Heart right ventricle (tissue), 16 donors: Measurements from ENCODE around the gene FGF12. TPM values are rescaled to one million over a fixed set of nuclear protein-coding genes. Genes with fewer than 3 reads are reported as not detected.

Experiments
- ATAC-seq, 8 donors: fragments of 200-7000 bp; cut with Tn5 transposase; one replicate each; pipeline ENCODE4 v1.9.1; 2020; ENCODE audit warnings: mild to moderate bottlenecking in 8 of 8, moderate library complexity in 8 of 8, moderate number of reproducible peaks in 1 of 8
- DNase-seq, 2 donors: peaks; one replicate each; pipeline ENCODE4 v3.0.0-alpha.2; 2020
- H3K27ac ChIP-seq, 10 donors: fragments of 200-600 bp; sonication (generic) in 2 of 10; one replicate each; pipeline versions ENCODE4 v1.5.0 to v1.8.0; 2020 to 2022; ENCODE audit warnings: mild to moderate bottlenecking in 3 of 10
- H3K27me3 ChIP-seq, 7 donors: fragments of 200-600 bp; one replicate each; pipeline ENCODE4 v1.8.0; 2021 to 2022; ENCODE audit warnings: mild to moderate bottlenecking in 2 of 7
- H3K36me3 ChIP-seq, 9 donors: fragments of 200-600 bp; sonication (generic) in 1 of 9; one replicate each; pipeline versions ENCODE4 v1.5.0 to v1.8.0; 2020 to 2022; ENCODE audit warnings: mild to moderate bottlenecking in 2 of 9
- H3K4me1 ChIP-seq, 9 donors: fragments of 200-600 bp; sonication (generic) in 1 of 9; one replicate each; pipeline versions ENCODE4 v1.5.0 to v1.8.0; 2020 to 2022; ENCODE audit warnings: mild to moderate bottlenecking in 4 of 9
- H3K4me3 ChIP-seq, 10 donors: fragments of 200-600 bp; sonication (generic) in 2 of 10; one replicate each; pipeline versions ENCODE4 v1.5.0 to v1.8.0; 2020 to 2022; ENCODE audit warnings: mild to moderate bottlenecking in 7 of 10, moderate library complexity in 2 of 10
- H3K9me3 ChIP-seq, 11 donors: fragments of 200-600 bp in 10 of 11; sonication (generic) in 2 of 11; one replicate each; pipeline versions ENCODE4 v1.5.0 to v1.8.0; 2013 to 2022; ENCODE audit warnings: mild to moderate bottlenecking in 2 of 11, control low read depth in 1 of 11, moderate library complexity in 1 of 11
- WGBS, 2 donors: extraction: QIAGEN DNeasy Blood & Tissue Kit; methylation state at CpG; one replicate each; pipeline ENCODE4 v1.1.7; 2013; ENCODE audit warnings: inconsistent platforms in 1 of 2; 5-methylcytosine and 5-hydroxymethylcytosine counted together
- intact Hi-C, 10 donors: fragments of 100-400 bp; cut with DNase I; formaldehyde crosslinking; loops; one replicate each; pipeline versions ENCODE4 v1.11.1 to v1.14.2; 2022
- polyA plus RNA-seq, 2 donors: library from polyadenylated mRNA; stranded (reverse); fragments of 200-250 nt; gene quantifications; one replicate each; pipeline ENCODE4 v1.2.3, GENCODE V29; 2013
- total RNA-seq, 10 donors: library from RNA; stranded (reverse); fragmentation: NEBNext Ultra II Directional in 3 of 10; extraction: Animal tissue kit (Norgen Biotek cat#: 25700) in 3 of 10; gene quantifications; one replicate each; pipeline versions ENCODE4 v1.2.1 to v1.2.4, GENCODE V29; 2021 to 2023
- TF ChIP-seq, protein P1 (sequence below), 9 donors: fragments of 200-600 bp; sonication (generic) in 2 of 9; IDR thresholded peaks; one replicate each; pipeline versions ENCODE4 v1.5.0 to v1.8.0; 2021 to 2022; ENCODE audit warnings: antibody characterized with exemption in 9 of 9, mild to moderate bottlenecking in 5 of 9, moderate library complexity in 1 of 9
- donor health status: Arrhythmogenic right ventricular cardiomyopathy.
- donor health status: ischemic (EF 13 %, LVEDD 7.1; RV severe dilation, severe dysfunction).
- donor health status: healthy with polysubstance abuse.
- donor health status: DM: no; HTN: yes; CAD: no.
- donor health status: DM: no; HTN: no; CAD: no.
- donor health status: ischemic (EF 25% LVEDD 6.9; RV normal size, moderate dysfunction).
- donor health status: ischemic (EF 25% LVEDD 5.7; RV mildly dilated, moderate dysfunction).
- donor health status: healthy.
- donor health status: DM: yes; HTN: yes; CAD: no.
- donor health status: Ischemic cardiomyopathy.
- donor health status: ischemic (EF 35%, LVEDD 5.7; RV mildly dilated, moderate dysfunction).
- donor health status: nonischemic (EF 11% LVEDD 7.7; RV severe dilation, severe dysfunction).
- donor health status: DM: yes; HTN: yes; CAD: no.
- donor health status: PGD.
- donor health status: ischemic (EF 29% LVEDD 5.4; RV normal size, mild dysfunction).
- donor health status: nonischemic (EF 23%, LVEDD 6.1; RV moderate dilation, normal function).

The FGF12 gene
- total and polyA plus RNA-seq, 12 donors, result 26.5 to 504 (median 313) TPM

DNA sequence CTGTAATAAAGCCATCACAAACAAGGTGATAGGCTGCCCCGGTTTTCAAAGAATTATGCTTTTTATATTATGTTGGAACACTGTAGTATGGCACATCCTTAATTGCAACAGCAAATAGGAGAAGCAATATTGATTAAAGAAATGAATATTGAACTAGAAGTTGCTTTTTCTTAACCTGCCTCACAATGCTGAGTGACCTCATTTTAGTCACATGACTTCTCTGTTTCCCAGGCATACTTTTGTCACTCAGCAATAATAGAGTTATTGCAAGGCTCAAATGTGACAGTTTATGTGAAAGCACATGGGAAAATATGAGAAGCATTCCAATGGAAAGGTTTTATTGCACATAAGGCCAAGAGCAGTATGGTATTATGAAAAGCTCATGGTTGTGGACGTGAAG, 400.7 kb downstream of the FGF12 start:
- H3K27ac ChIP-seq, result no peak overlapping the region
- TF ChIP-seq, protein P1, sequence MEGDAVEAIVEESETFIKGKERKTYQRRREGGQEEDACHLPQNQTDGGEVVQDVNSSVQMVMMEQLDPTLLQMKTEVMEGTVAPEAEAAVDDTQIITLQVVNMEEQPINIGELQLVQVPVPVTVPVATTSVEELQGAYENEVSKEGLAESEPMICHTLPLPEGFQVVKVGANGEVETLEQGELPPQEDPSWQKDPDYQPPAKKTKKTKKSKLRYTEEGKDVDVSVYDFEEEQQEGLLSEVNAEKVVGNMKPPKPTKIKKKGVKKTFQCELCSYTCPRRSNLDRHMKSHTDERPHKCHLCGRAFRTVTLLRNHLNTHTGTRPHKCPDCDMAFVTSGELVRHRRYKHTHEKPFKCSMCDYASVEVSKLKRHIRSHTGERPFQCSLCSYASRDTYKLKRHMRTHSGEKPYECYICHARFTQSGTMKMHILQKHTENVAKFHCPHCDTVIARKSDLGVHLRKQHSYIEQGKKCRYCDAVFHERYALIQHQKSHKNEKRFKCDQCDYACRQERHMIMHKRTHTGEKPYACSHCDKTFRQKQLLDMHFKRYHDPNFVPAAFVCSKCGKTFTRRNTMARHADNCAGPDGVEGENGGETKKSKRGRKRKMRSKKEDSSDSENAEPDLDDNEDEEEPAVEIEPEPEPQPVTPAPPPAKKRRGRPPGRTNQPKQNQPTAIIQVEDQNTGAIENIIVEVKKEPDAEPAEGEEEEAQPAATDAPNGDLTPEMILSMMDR (IDR thresholded peaks at IDR 0.05), result no peak
- H3K36me3 ChIP-seq, result no peaks in the 10 kb centered on the region
- ATAC-seq, result no peak
- H3K27me3 ChIP-seq, result no peaks in the 10 kb centered on the region
- H3K9me3 ChIP-seq, result peaks cover 0 to 7% (median 0%) of the 10 kb centered on the region in 11 donors
- WGBS, 2 donors, result 88 to 92% methylated on average over 2 of the region's 2 CpGs
- no peak overlapping the region for H3K4me3 ChIP-seq
- DNase-seq, result no peak
- intact Hi-C loops, result no loop called here
- no peaks in the 10 kb centered on the region for H3K4me1 ChIP-seq

- TF ChIP-seq, protein P1 (IDR thresholded peaks at IDR 0.05), result no peak
- H3K27me3 ChIP-seq, result no peaks in the 10 kb centered on the region
- peaks cover 0 to 3% (median 0%) of the 10 kb centered on the region in 11 donors for H3K9me3 ChIP-seq
- intact Hi-C loops, result no loop called here
- no peaks in the 10 kb centered on the region for H3K36me3 ChIP-seq
- ATAC-seq, result peak in 1 of 8 donors; percentile 53
- no peak for DNase-seq
- H3K4me1 ChIP-seq, result peaks cover 0 to 4% (median 0%) of the 10 kb centered on the region in 9 donors
- H3K4me3 ChIP-seq, result no peak overlapping the region
- no peak overlapping the region for H3K27ac ChIP-seq
- 90% methylated on average over 2 of the region's 2 CpGs for WGBS, 2 donors
These were observed 409.8 kb downstream of the FGF12 start for GRCh38 chr3:192317564-192317963.

GRCh38 chr3:192313605-192314004, 413.7 kb downstream of the FGF12 start:
- Histone ChIP-seq H3K4me1 (peaks cover 0 to 3% (median 0%) of the 10 kb centered on the region in 9 donors), H3K27me3 (no peaks in the 10 kb centered on the region), H3K27ac (no peak overlapping the region), H3K9me3 (no peaks in the 10 kb centered on the region), H3K4me3 (no peak overlapping the region), H3K36me3 (no peaks in the 10 kb centered on the region)
- DNase-seq (no peak), ATAC-seq (no peak)
- TF ChIP-seq, protein P1 (IDR thresholded peaks at IDR 0.05), result no peak
- intact Hi-C loops, result no loop called here

DNA sequence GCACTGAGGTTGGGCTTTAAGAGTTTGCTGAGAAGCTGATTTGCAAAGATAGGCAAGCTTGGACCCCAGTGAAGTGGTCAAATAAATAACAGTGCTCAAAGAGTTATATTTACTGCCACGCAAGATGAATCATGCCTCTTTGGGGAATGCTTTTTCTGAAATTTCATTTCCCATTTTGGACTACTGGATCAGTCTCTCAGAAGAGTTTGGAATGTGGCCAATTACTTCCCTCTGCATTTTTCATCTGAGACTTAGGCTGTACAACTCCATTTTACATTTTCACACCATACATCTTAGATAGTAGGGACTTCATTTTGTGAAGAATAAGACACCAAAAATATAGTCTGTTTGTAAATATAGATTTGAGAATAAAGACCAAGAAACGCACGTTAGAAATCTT, 419.7 kb downstream of the FGF12 start:
- TF ChIP-seq, protein P1 (IDR thresholded peaks at IDR 0.05), result no peak
- DNase-seq (no peak), ATAC-seq (no peak)
- no peak overlapping the region for H3K27ac ChIP-seq
- no peak overlapping the region for H3K4me3 ChIP-seq
- no peaks in the 10 kb centered on the region for H3K36me3 ChIP-seq
- WGBS, 2 donors, result 77 to 83% methylated on average over 3 of the region's 3 CpGs
- no peaks in the 10 kb centered on the region for H3K27me3 ChIP-seq
- H3K9me3 ChIP-seq, result no peaks in the 10 kb centered on the region
- intact Hi-C loops, result no loop called here
- peaks cover 0 to 18% (median 8%) of the 10 kb centered on the region in 9 donors for H3K4me1 ChIP-seq
